HG03439 (cell line): ENCODE measurements around the gene SLC25A26.

ENCODE experiments used
- ATAC-seq: cut with Tn5 transposase; IDR thresholded peaks from one replicate; pipeline ENCODE4 v1.9.1; 2021; ENCODE audit warnings: mild to moderate bottlenecking, moderate library complexity; ENCODE audit not compliant: unreplicated experiment

SLC25A26 gene

GRCh38 chr3:66314455-66314854, 93.7 kb downstream of the SLC25A26 start:
- ATAC-seq, result no peak

- ATAC-seq, result no peak
Measured at GRCh38 chr3:66317750-66318376, 97.1 kb downstream of the SLC25A26 start.

GRCh38 chr3:66320390-66320789, 99.6 kb downstream of the SLC25A26 start:
- no peak for ATAC-seq

GRCh38 chr3:66322436-66322835, 101.6 kb downstream of the SLC25A26 start:
- ATAC-seq, result no peak

GRCh38 chr3:66326340-66326739, 105.5 kb downstream of the SLC25A26 start:
- ATAC-seq, result no peak

- ATAC-seq, result no peak
Measured at GRCh38 chr3:66335671-66336070, 114.9 kb downstream of the SLC25A26 start.

- no peak for ATAC-seq
Measured at GRCh38 chr3:66336333-66336766, 115.5 kb downstream of the SLC25A26 start.

- ATAC-seq, result no peak
Measured at GRCh38 chr3:66338927-66339326, 118.1 kb downstream of the SLC25A26 start.

- ATAC-seq, result no peak
Measured at GRCh38 chr3:66342717-66343356, 122.0 kb downstream of the SLC25A26 start.

- no peak for ATAC-seq
Measured at GRCh38 chr3:66344391-66344811, 123.6 kb downstream of the SLC25A26 start.

- ATAC-seq, result no peak
Measured at GRCh38 chr3:66344848-66345578, 124.2 kb downstream of the SLC25A26 start.

- no peak for ATAC-seq
Measured at GRCh38 chr3:66348704-66349103, 127.9 kb downstream of the SLC25A26 start.

- ATAC-seq, result no peak
Measured at GRCh38 chr3:66350601-66351000, 129.8 kb downstream of the SLC25A26 start.

GRCh38 chr3:66353039-66353438, 132.2 kb downstream of the SLC25A26 start:
- ATAC-seq, result no peak

- no peak for ATAC-seq
Measured at GRCh38 chr3:66353530-66353929, 132.7 kb downstream of the SLC25A26 start.

GRCh38 chr3:66354001-66354400, 133.2 kb downstream of the SLC25A26 start:
- ATAC-seq, result no peak

- peak; percentile 70 for ATAC-seq
Measured at GRCh38 chr3:66355394-66355793, 134.6 kb downstream of the SLC25A26 start.

- no peak for ATAC-seq
Measured at GRCh38 chr3:66355997-66356396, 135.2 kb downstream of the SLC25A26 start.

GRCh38 chr3:66361356-66361755, 140.6 kb downstream of the SLC25A26 start:
- ATAC-seq, result no peak

GRCh38 chr3:66362541-66362941, 141.7 kb downstream of the SLC25A26 start:
- no peak for ATAC-seq

- ATAC-seq, result no peak
Measured at GRCh38 chr3:66363148-66363547, 142.3 kb downstream of the SLC25A26 start.

- no peak for ATAC-seq
Measured at GRCh38 chr3:66365080-66365479, 144.3 kb downstream of the SLC25A26 start.
